GM21367 (cell line): ENCODE measurements around the gene ASTN2.
A peak's percentile ranks its signal among the peaks of the same experiment; 100 is the strongest.

Experiments
- ATAC-seq: cut with Tn5 transposase; IDR thresholded peaks from one replicate; pipeline ENCODE4 v1.9.1; 2021; ENCODE audit not compliant: unreplicated experiment

The ASTN2 gene

GRCh38 chr9:116550696-116551436 lies 864.0 kb downstream of the ASTN2 start:
- no peak for ATAC-seq

GRCh38 chr9:116549786-116550660 lies 864.8 kb downstream of the ASTN2 start:
- no peak for ATAC-seq

GRCh38 chr9:116549061-116549664 lies 865.7 kb downstream of the ASTN2 start:
- ATAC-seq = no peak

GRCh38 chr9:116547729-116548426 lies 867.0 kb downstream of the ASTN2 start:
- ATAC-seq = no peak

- ATAC-seq = no peak
Observed at GRCh38 chr9:116546711-116547581, 867.9 kb downstream of the ASTN2 start.

- no peak for ATAC-seq
Observed at GRCh38 chr9:116544896-116545295, 870.0 kb downstream of the ASTN2 start.

GRCh38 chr9:116543731-116544400 lies 871.0 kb downstream of the ASTN2 start:
- ATAC-seq = no peak

- ATAC-seq = no peak
Observed at GRCh38 chr9:116541402-116541801, 873.5 kb downstream of the ASTN2 start.

GRCh38 chr9:116539549-116539948 lies 875.3 kb downstream of the ASTN2 start:
- ATAC-seq = no peak

- ATAC-seq = no peak
Observed at GRCh38 chr9:116525611-116526010, 889.2 kb downstream of the ASTN2 start.

GRCh38 chr9:116524778-116525470 lies 889.9 kb downstream of the ASTN2 start:
- no peak for ATAC-seq

GRCh38 chr9:116520218-116520617 lies 894.6 kb downstream of the ASTN2 start:
- ATAC-seq = no peak

GRCh38 chr9:116516456-116516855 lies 898.4 kb downstream of the ASTN2 start:
- ATAC-seq = no peak

GRCh38 chr9:116515541-116515940 lies 899.3 kb downstream of the ASTN2 start:
- no peak for ATAC-seq

- ATAC-seq = no peak
Observed at GRCh38 chr9:116506685-116507084, 908.2 kb downstream of the ASTN2 start.

- peak; percentile 95 for ATAC-seq
Observed at GRCh38 chr9:116504893-116505480, 909.9 kb downstream of the ASTN2 start.

- no peak for ATAC-seq
Observed at GRCh38 chr9:116504081-116504480, 910.8 kb downstream of the ASTN2 start.

GRCh38 chr9:116502746-116503145 lies 912.1 kb downstream of the ASTN2 start:
- ATAC-seq = no peak

- no peak for ATAC-seq
Observed at GRCh38 chr9:116501871-116502270, 913.0 kb downstream of the ASTN2 start.
